Middle frontal gyrus (tissue), 1 donor: ENCODE data around the gene CXXC4.

Experiments
- DNase-seq: peaks from one replicate; pipeline ENCODE4 v3.0.0-alpha.2; 2015; ENCODE audit warnings: low spot score; ENCODE audit errors: extremely low spot score

CXXC4 gene

GRCh38 chr4:104494822-104495559 is at the start of gene CXXC4:
TSS of gene CXXC4 (minus strand) at chr4:104494894. CDS start at chr4:104491802, 3,092 bp downstream.
- DNase-seq, result no peak

GRCh38 chr4:104533156-104533555 is 38.5 kb upstream of the CXXC4 start:
- DNase-seq, result no peak

- no peak for DNase-seq
Observed at GRCh38 chr4:104532677-104533076, 38.0 kb upstream of the CXXC4 start.

- DNase-seq, result no peak
Observed at GRCh38 chr4:104531390-104531789, 36.7 kb upstream of the CXXC4 start.

- DNase-seq, result no peak
Observed at GRCh38 chr4:104530426-104530825, 35.7 kb upstream of the CXXC4 start.

GRCh38 chr4:104524591-104524990 is 29.9 kb upstream of the CXXC4 start:
- no peak for DNase-seq

- no peak for DNase-seq
Observed at GRCh38 chr4:104524026-104524425, 29.3 kb upstream of the CXXC4 start.

GRCh38 chr4:104519588-104519987 is 24.9 kb upstream of the CXXC4 start:
- no peak for DNase-seq

GRCh38 chr4:104516884-104517283 is 22.2 kb upstream of the CXXC4 start:
- DNase-seq, result no peak

- DNase-seq, result no peak
Observed at GRCh38 chr4:104508224-104508623, 13.5 kb upstream of the CXXC4 start.

GRCh38 chr4:104507112-104507511 is 12.4 kb upstream of the CXXC4 start:
- DNase-seq, result no peak

GRCh38 chr4:104504536-104504935 is 9.8 kb upstream of the CXXC4 start:
- DNase-seq, result no peak

- no peak for DNase-seq
Observed at GRCh38 chr4:104502471-104502870, 7.8 kb upstream of the CXXC4 start.

GRCh38 chr4:104501290-104501689 is 6.6 kb upstream of the CXXC4 start:
- DNase-seq, result no peak

- DNase-seq, result no peak
Observed at GRCh38 chr4:104500442-104500841, 5.7 kb upstream of the CXXC4 start.

- no peak for DNase-seq
Observed at GRCh38 chr4:104494185-104494584, 509 bp downstream of the CXXC4 start.

- DNase-seq, result no peak
Observed at GRCh38 chr4:104493081-104493831, 1.4 kb downstream of the CXXC4 start.

GRCh38 chr4:104492183-104492771 is 2.4 kb downstream of the CXXC4 start:
- DNase-seq, result no peak

GRCh38 chr4:104491481-104492182 is 3.1 kb downstream of the CXXC4 start:
- no peak for DNase-seq

- no peak for DNase-seq
Observed at GRCh38 chr4:104490770-104491480, 3.8 kb downstream of the CXXC4 start.

- no peak for DNase-seq
Observed at GRCh38 chr4:104490096-104490769, 4.5 kb downstream of the CXXC4 start.
